HG03039 (cell line): ENCODE data around the gene CA9.

ENCODE experiments used
- ATAC-seq: cut with Tn5 transposase; IDR thresholded peaks from one replicate; pipeline ENCODE4 v1.9.1; 2021; ENCODE audit warnings: mild to moderate bottlenecking, moderate library complexity; ENCODE audit not compliant: unreplicated experiment

The CA9 gene

GRCh38 chr9:35690614-35691333 is 17.0 kb downstream of the CA9 start:
- ATAC-seq, result no peak

- no peak for ATAC-seq
Observed at GRCh38 chr9:35691334-35691650, 17.6 kb downstream of the CA9 start.

GRCh38 chr9:35691757-35692301 is 18.1 kb downstream of the CA9 start:
- ATAC-seq, result no peak

GRCh38 chr9:35695943-35696401 is 22.2 kb downstream of the CA9 start:
- no peak for ATAC-seq

GRCh38 chr9:35696520-35697215 is 22.9 kb downstream of the CA9 start:
- peak; percentile 56 for ATAC-seq

GRCh38 chr9:35697486-35697885 is 23.8 kb downstream of the CA9 start:
- no peak for ATAC-seq

GRCh38 chr9:35698231-35698630 is 24.5 kb downstream of the CA9 start:
- ATAC-seq, result no peak

GRCh38 chr9:35700031-35700430 is 26.3 kb downstream of the CA9 start:
- no peak for ATAC-seq

- ATAC-seq, result no peak
Observed at GRCh38 chr9:35700942-35701341, 27.2 kb downstream of the CA9 start.

GRCh38 chr9:35702696-35703095 is 29.0 kb downstream of the CA9 start:
- no peak for ATAC-seq

GRCh38 chr9:35703906-35704672 is 30.4 kb downstream of the CA9 start:
- no peak for ATAC-seq

GRCh38 chr9:35705372-35705771 is 31.6 kb downstream of the CA9 start:
- no peak for ATAC-seq

GRCh38 chr9:35705836-35706430 is 32.2 kb downstream of the CA9 start:
- ATAC-seq, result no peak

GRCh38 chr9:35706951-35707350 is 33.2 kb downstream of the CA9 start:
- ATAC-seq, result no peak

- ATAC-seq, result no peak
Observed at GRCh38 chr9:35708146-35708545, 34.4 kb downstream of the CA9 start.

GRCh38 chr9:35710818-35711500 is 37.2 kb downstream of the CA9 start:
- no peak for ATAC-seq

GRCh38 chr9:35711501-35712428 is 38.0 kb downstream of the CA9 start:
- no peak for ATAC-seq

- no peak for ATAC-seq
Observed at GRCh38 chr9:35712762-35713400, 39.2 kb downstream of the CA9 start.

GRCh38 chr9:35713578-35713977 is 39.9 kb downstream of the CA9 start:
- ATAC-seq, result no peak
